ENCODE measurements around the gene BCL2L15.

The BCL2L15 gene

DNA sequence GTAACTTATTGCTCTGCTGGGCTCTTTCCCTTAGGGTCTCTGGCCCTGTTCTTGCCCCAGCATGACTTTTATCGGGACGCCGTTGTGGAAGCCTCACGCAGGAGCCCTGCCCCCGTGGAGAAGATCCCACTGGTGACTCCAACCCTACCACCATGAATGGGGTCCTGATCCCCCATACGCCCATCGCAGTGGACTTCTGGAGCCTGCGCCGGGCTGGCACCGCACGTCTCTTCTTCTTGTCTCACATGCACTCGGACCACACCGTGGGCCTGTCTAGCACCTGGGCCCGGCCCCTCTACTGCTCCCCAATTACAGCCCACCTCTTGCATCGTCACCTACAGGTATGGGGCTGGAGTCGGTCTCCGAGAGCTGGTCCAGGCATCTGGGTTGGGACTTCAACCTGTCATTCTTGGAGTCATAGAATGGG is 18.1 kb upstream of the BCL2L15 start:
- DNase-seq, result peak in 1 of 3 donors; percentile 18

DNA sequence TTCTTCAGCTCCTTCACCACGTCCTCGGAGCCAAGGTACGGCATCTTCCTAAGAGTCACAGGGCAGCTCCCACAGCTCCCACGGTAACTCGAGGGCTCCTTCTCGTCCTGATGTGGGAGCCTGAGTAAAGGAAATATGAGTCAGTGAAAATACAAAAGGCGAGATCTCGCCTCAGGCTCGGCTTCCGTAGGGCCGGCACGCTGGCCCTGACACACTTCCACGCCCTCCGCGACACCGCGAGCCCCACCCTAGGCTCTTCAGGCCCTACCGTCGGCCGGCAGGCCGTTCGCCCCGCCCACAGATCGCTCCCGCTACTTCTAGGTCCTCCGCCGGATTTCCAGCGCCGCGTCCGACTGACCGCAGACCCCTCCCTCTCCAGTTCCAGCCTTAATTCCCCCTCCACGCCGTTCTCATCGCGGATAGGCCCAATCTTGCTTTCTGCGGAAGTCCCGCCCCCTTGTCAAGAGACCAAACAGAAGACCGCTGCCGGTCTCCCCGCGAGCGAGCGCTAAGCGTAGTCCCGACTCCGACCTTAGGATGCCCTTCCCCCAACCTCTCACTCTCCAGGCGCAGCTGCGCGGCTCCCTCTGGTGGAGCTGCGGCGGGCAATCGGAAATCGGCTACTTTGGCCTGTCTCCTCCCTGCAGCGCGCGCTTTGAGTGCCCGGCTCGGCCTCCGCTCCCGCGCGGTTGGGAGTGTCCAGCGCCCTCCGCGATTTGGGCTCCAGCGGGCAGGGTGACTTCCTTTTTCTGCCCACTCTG is 17.5 kb upstream of the BCL2L15 start, which contains the start of the genes AP4B1 and DCLRE1B:
Gene AP4B1, minus strand, starts transcription at position 126 of the 761 bp plus-strand sequence. Its CDS starts 82 bp downstream, at position 44.
Gene DCLRE1B, plus strand, starts transcription at position 653 of the 761 bp plus-strand sequence. CDS start 261 bp downstream, outside the sequence.
- DNase-seq, result peak; percentile 99 to 100 (median 100)

DNA sequence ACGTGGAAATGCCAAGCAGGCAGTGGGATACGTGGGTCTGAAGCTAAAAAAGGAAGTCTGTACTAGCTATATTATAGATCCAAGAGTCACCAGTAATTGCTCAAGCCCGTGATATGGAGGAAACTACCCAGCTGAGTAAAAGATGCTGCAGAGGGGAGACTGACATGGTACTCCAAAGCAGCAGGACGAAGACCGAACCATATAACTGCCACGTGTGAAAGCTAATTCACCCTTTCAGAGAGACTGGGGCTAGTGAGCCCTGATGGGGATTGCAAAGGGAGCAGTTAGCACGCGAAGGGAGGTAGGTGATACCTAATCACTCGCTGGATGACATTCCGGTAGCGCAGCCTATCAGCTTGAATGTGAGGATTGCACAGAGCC is 16.9 kb upstream of the BCL2L15 start:
- DNase-seq, result peak; percentile 68 to 81 (median 74)

DNA sequence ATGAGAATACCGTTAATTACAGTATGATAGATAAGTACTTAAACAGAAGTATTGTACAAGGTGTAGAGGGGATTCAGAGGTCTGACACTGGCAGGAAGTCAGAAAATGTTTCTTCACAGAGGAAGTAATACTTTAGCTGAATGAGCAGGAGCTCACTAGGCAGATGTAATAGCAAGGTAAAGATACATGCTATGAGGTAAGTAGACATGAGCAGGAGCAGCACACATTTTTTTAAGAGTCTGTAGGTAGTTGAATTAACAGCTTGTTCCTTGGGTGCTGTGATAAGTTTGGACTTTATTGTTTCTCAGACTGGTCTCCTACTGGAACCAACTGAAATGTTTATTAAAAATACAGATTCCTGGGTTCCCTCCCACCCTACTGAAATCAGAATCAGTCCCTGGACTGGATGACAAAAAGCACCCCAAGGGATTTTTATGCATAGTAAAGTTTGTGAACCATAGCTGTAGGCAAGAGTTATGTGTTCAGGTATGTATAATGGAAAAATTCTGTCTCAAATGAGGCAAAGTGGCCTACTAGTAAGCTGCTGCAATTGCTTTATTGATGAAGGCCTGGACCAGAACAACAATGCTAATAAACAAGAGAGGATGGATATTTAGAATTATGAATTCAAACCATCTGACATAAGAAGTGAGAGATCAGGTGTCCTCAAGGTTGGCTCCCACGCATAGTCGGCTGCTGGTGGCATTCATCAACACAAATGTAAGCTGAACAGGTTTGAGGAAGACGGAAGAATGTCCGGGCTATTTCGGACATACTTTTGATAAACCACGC is 16.3 kb upstream of the BCL2L15 start:
- DNase-seq, result no peak

DNA sequence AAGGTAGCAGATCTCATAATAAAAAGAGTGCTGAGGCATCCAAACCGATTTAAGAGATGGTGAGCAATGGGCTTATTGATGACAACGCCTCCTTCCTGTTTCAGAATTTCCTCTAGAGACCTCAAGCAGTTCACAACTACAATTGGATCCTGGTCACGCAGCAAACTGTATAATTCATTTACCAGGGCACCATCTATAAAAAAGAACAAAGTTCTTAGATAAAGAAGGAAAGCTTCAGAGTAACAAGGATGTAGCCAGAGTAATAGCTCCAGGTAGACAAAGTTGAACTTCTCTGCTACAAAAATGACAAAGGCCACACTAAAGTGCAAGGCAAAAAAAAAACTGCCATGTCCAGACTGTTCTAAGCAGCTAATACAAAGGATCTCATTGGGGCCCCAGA is 13.8 kb upstream of the BCL2L15 start:
- no peak for DNase-seq

DNA sequence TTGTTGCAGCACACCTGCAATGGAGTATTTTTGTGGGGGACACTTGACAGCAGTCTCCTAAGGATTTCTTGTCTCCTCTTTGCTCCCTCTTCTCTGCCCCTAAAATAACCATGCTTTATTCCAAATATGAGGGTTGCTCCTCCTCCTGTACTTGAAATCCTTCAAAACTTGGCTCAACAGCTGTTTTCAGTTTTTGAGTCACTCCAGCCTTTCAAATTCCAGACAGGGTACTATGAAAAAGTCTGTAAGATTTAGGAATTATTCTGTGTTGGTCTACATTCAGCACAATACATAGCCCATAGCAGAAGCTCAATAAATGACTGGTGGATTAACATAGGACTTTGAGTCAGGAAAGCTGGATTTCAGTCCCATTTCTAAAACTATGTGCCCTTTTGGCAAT is 11.7 kb upstream of the BCL2L15 start:
- DNase-seq, result no peak

DNA sequence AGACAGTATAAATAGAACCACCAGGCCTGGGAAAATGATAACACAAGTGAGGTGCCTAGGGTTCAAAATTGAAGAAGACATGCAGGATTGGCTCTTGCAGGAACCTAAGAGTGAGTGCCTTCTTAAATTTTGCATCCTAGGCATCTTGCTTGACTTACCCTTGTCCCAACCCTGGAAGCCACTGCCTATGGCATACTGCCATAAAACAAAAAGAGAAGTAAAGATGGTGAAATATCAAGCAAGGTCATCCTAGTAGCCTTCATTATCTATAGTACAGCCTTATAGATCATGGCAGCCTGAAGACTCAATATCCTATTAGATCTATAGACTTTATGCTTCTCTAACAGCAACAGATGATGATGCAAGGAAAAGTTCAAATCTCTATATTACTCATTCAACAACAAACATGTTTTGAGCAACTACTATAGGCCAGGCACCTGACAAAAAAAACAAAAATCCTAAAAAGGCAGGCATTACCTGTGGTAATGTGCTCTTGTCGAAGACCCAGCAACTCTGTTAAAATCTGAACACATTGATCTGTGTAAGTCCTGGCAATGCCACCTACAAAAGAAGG is 10.9 kb upstream of the BCL2L15 start:
- DNase-seq, result peak; percentile 10 to 39 (median 33)

DNA sequence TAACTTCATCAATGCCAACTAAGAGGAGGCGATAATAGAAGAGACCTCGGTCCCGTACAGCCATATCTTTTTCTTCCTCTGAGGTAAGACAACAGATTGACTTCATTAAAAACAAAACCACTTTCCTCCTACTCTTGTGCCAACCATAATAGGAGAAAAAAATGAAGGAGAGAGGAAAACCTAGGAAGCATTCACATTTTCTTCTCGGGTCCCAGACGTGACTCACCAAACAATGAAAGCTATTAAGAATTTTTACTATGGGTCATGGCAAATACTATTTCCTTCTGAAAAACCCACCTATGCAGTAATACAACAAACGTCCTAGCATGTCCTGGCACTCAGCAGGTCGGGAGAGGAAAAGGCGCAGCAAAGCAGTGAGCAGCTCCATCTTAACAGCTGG is 8.6 kb upstream of the BCL2L15 start:
- no peak for DNase-seq

DNA sequence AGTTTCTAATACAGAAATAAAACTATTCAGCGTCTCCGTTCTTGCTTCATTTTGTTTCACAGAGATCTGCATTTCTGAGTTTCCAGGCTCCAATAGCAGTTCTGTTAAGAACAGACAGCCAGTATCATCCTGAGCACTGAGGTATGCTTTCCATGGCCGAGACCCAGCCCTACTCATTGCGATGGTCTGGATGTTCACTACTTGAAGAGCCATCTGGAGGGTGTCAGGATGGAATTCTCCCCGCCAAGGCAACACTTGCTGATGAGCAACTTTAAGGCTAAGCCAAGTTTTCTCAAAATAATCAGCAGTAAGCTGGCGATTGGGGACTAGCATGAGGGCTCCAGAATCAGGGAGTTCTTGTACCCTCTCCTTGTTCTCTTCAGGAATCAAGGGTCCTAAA is 7.7 kb upstream of the BCL2L15 start:
- no peak for DNase-seq

DNA sequence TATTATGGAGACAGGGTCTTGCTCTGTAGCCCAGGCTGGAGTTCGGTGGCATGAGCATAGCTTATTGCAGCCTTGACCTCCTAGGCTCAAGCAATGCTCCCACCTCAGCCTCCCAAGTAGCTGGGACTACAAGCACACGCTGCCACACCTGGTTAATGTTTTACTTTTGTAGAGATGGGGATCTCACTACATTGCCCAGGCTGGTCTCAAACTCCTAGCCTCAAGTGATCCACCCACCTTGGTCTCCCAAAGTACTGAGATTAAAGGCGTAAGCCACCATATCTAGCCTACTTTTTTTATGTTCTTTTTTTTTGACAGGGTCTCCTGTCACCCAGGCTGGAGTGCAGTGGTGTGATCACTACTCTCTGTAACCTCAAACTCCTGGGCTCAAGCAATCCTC is 5.9 kb upstream of the BCL2L15 start:
- DNase-seq, result no peak

DNA sequence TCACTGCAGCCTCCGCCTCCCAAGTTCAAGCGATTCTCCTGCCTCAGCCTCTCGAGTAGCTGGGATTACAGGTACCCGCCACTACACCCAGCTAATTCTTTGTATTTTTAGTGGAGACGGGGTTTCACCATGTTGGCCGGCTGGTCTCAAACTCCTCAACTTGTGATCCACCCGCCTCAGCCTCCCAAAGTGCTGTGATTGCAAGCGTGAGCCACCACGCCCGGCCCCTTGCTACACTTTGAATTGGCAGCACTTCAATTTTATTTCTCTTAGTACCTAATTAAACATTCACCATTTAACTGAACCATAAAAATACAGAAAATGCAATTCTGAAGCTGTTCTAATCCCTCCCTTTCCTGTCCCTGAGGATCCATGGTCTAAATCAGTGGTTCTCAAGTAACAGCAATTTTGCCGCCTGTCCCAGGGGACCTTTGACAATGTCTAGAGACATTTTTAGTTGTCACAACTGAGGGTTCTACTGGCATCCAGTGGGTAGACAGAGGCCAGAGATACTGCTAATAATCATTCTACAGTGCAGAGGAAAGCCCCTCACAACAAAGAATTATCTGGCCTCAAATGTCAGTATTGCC is 4.3 kb upstream of the BCL2L15 start:
- no peak for DNase-seq

DNA sequence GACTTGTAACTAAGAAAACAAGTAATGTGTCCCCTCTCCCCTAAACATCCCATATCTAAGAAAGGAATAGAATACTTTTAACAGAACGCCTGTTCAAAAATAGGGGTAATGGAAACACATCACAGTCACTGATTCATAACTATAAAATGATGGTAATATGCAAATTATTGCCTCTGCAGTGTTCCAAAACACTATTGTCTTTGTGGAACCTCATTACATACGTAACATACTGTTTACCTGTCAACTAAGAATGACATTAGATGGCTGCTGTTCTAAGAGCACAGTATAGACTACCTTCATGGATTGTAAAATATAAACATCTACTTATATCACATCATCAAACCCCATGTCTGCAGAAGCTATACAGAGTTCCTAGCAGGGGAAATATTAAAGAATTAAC is 3.4 kb upstream of the BCL2L15 start:
- no peak for DNase-seq

DNA sequence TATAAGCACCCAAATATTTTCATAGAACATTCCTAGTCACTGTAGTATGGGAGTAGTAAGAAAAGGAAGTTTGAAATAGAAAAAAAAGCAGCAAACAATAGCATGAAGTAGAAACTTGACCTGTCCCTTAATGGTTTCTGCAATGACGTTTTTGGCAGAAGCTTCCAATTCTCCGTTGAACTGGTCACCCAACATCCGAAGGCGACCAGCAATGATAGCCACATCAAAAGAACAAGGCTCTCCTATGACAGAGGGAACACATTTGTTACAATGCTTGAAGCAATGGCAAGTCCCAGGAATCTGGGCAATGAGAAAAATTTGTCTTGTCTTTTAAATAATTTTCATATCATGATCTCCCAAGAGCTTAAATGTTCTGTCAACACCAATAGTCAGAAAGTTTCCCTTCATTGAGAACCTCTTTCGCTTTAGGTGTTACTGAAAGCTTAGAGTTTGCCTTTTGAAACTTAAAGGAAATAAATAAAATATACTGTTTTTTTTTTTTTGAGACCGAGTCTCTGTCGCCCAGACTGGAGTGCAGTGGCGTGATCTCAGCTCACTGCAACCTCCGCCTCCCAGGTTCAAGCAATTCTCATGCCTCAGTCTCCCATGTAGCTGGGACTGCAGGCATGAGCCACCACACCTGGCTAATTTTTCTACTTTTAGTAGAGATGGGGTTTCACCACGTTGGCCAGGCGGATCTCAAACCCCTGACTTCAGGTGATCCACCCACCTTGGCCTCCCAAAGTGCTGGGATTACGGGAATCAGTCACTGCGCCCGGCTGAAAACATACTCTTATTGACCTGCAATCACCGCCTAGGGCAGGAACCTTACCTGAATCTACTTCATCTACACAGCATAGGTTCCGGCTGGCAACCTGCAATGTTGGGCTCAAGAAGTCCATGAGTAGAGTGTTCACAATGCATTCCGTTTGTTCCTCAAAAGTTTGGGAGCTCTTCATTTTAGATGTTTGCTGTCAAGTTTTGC is 672 bp downstream of the BCL2L15 start:
- DNase-seq, result no peak

DNA sequence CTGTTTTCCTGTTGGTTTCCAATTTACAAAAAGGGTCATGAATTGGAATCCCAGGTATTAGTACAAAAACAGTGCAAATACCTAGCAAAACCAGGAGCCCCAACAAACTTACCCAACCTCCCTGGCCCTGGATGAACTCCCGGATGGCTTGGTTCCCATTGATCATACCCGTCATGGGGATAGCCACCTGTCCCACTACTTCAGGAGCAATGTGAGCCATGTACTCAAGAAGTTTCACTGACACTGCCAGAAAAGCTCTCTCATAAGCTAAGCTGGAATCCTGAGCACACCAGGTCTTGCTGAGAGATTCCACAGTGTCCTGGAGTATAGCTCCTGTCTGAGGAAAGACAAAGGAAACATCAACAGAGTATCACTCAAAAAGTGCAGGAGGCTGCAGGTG is 5.7 kb downstream of the BCL2L15 start:
- DNase-seq, result no peak

DNA sequence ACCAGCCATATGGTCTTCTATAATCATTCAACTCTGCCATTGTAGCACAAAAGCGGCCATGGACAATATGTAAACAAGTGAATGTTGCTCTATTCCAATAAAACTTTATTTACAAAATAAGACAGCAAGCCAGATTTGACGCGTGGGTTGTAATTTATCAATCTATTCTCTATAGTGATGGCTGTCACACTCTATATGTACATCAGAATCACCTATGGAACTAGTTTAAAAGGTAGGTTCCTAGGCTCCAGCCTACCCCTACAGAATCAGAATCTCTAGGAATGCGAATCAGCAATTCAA is 7.7 kb downstream of the BCL2L15 start:
- DNase-seq, result no peak

DNA sequence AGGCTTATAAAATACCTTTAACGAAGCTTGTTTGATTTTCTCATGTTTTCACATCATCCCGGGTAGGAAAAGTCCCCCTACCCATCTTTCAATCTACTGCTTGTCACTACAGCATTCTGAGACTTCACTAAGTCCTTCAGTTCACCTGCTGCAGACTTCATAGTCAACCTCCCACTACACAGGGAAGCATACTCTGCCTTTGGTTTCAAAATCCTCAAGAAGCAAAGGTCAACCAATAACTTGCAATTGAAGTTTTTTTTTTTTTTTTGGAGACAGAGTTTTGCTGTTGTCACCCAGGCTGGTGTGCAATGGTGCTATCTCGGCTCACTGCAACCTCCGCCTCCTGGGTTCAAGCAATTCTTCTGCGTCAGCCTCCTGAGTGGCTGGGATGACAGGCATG is 11.2 kb downstream of the BCL2L15 start:
- DNase-seq, result no peak

DNA sequence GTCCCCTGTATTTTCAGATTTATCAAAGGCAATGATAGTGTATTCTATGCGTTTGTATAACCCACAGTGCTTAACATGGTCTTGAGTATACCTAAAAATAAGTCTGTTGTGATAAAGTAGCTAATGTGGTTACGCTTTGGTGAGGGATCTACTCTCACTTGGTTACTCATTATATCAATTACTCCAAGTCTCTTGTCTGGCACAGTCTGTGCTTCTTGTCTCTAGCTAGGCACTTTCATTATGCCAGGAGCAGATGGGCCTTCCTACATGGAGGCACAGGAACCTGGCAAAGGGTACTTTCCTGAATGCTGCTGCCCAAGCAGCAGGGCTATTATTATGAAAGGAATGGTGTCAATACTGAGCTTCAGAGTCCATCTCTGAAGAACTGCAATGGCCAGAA is 11.7 kb downstream of the BCL2L15 start:
- no peak for DNase-seq

DNA sequence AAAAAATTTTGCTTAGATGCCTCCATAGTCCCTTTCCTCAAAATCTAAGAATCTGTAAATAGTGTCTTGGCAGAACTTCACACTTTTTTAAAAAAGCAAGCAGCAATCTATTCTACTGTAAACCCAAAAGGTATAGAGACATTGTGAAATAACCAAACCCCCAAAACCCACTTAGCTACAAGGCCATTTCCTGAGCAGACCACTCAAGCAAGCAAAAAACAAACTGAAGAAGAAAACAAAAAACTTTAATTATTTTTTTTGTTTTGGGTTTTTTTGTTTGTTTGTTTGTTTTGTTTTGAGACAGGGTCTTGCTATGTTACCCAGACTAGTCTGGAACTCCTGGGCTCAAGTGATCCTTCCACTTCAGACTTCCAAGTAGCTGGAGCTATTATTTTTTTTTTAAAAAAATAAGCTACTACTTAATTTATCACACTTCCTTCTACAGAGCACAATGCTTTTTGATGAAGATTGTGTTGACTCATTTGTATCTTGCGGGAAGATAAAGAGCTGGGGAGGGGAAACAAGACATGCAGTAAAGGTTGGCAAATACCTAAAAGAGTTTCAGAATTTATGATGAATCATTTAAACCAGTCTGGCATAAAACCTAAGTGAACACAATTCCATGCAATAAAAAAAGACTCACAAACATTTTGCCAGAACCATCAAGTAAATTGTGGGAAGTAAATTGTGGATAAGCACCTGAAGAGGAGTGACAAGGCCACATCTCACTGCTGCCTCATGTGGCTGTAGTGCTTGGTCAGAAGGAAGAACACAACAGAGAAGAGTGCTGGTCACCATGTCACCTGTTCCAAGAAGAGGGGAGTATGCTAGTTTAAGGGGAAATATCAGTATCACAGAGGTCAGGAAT is 13.1 kb downstream of the BCL2L15 start:
- peak in 2 of 3 donors; percentile 34 to 35 for DNase-seq

DNA sequence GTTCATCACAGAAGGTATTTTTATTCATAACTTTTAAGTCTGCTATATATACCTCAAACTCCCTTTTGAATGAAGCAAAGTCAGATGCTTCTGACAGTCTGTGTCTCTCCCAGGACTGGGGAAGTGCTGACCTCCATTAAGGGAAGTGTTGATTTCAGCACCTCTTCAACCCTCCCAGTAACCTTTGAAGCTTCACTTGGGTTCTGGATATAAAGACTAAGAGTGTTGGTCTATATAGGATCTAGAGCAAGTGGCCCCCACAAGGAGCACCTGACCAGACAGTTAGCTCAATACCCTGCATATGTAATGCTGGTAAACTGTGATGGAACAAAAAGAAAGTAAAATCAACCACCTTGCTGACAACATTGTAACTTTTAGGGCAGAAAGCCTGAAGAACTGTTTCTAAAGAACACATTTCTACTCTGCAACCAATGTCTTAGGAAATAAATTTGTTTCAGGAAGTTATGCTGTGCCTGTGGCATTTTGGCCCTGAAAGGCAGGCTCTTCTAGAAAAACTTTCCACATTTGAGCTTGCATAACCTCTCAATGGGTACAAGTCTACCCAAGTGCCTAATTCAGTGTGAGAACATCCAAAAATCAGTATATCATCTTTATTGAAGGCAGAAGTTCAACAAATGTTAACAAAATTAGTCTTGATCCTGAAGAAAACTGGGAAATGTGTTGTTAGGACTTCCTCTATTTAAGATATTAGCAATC is 15.0 kb downstream of the BCL2L15 start:
- peak; percentile 44 to 70 (median 65) for DNase-seq

DNA sequence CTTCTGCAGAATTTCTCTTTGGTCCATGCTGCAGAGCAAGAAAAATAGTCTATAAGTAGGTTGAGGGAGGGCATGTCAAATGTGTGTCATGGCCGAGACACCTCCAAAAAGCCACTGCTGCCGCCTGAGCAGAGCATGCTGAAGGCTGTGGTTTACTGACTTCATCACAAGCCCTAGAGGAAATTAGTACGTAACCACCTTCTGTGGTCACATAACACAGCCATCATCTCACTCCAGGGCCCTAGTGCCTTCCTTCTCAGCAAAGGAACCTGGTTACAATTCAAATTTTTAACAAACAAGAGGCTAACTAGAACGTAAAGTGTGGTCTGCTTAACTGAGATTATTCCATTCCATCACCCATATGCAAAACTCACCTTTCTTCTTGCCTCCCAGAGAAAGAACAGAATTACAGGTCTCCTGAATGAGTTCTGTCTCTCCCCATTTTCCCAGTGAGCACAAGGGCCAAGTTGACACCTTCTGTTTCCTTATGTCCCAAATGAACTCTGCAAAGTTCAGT is 15.7 kb downstream of the BCL2L15 start, which contains the start of gene PTPN22:
Gene PTPN22, minus strand, starts transcription at position 116 of the 517 bp plus-strand sequence.
- DNase-seq, result peak; percentile 77 to 84 (median 78)
